Measurements from ENCODE around the gene DSP. TPM values are rescaled to one million over a fixed set of nuclear protein-coding genes. Genes with fewer than 3 reads are reported as not detected.

Gene DSP
- total and polyA plus RNA-seq, 2 of the 13 experiments (the other 11 are each of a cell fraction or from before 2014, with no cell fraction given) = 89.8 to 117 TPM

DNA sequence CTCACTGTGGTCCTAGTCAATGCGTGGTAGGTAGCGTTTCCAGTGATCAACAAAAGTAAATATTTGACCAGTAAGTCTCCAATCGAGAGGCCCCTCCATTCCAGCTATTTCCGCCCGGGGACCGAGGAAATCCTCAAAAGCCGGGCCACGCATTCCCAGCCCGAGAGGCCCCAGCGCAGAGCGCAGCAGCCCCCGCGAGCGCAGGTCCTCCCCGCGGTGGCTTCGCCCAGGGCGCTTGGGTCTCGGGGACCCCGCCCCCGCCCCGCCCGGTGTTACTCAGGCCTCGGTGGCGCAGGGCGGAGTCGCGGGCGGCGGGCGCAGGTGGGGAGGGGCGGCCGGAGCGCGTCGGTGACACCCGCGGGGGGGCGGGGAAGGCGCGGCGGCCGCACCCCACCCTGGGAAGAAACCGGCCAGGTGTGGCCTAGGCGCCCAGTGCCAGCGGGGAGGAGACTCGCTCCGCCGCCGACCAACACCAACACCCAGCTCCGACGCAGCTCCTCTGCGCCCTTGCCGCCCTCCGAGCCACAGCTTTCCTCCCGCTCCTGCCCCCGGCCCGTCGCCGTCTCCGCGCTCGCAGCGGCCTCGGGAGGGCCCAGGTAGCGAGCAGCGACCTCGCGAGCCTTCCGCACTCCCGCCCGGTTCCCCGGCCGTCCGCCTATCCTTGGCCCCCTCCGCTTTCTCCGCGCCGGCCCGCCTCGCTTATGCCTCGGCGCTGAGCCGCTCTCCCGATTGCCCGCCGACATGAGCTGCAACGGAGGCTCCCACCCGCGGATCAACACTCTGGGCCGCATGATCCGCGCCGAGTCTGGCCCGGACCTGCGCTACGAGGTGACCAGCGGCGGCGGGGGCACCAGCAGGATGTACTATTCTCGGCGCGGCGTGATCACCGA lies at the start of gene DSP (continued):
- TF ChIP-seq ZNF670 (CRISPR knock-in tag; IDR thresholded peaks at IDR 0.05; ENCODE audit: borderline replicate concordance) (peak; percentile 97), HBP1 (CRISPR knock-in tag; IDR thresholded peaks at IDR 0.05; ENCODE audit: low read depth) (no peak), ZNF709 (CRISPR knock-in tag; IDR thresholded peaks at IDR 0.05) (peak; percentile 89; the same call in 1 of the 2 replicates), NCOA5 (CRISPR knock-in tag; IDR thresholded peaks at IDR 0.05) (no peak), KDM1A (CRISPR knock-in tag; IDR thresholded peaks at IDR 0.05) (0 out of 2 replicates have a peak, but pooled peaks have one; percentile 48), PBX3 (CRISPR knock-in tag; IDR thresholded peaks at IDR 0.05; ENCODE audit: borderline replicate concordance) (no peak), NFKB2 (CRISPR knock-in tag; IDR thresholded peaks at IDR 0.05; ENCODE audit: borderline replicate concordance) (peak; percentile 84; the same call in 1 of the 2 replicates), KLF6 (CRISPR knock-in tag; IDR thresholded peaks at IDR 0.05) (peak; percentile 90), ZNF589 (CRISPR knock-in tag; conservative IDR thresholded peaks at IDR 0.05) (peak; percentile 45), SATB2 (CRISPR knock-in tag; IDR thresholded peaks at IDR 0.05) (peak; percentile 85; the same call in 1 of the 2 replicates), ZNF572 (CRISPR knock-in tag; IDR thresholded peaks at IDR 0.05) (peak; percentile 93; the same call in 1 of the 2 replicates), ZFY (CRISPR knock-in tag; IDR thresholded peaks at IDR 0.05) (peak; percentile 92)
- TF ChIP-seq, protein P1, sequence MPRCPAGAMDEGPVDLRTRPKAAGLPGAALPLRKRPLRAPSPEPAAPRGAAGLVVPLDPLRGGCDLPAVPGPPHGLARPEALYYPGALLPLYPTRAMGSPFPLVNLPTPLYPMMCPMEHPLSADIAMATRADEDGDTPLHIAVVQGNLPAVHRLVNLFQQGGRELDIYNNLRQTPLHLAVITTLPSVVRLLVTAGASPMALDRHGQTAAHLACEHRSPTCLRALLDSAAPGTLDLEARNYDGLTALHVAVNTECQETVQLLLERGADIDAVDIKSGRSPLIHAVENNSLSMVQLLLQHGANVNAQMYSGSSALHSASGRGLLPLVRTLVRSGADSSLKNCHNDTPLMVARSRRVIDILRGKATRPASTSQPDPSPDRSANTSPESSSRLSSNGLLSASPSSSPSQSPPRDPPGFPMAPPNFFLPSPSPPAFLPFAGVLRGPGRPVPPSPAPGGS (CRISPR knock-in tag; IDR thresholded peaks at IDR 0.05) = peak; percentile 61; the same call in 1 of the 2 replicates
- TF ChIP-seq, protein P2, sequence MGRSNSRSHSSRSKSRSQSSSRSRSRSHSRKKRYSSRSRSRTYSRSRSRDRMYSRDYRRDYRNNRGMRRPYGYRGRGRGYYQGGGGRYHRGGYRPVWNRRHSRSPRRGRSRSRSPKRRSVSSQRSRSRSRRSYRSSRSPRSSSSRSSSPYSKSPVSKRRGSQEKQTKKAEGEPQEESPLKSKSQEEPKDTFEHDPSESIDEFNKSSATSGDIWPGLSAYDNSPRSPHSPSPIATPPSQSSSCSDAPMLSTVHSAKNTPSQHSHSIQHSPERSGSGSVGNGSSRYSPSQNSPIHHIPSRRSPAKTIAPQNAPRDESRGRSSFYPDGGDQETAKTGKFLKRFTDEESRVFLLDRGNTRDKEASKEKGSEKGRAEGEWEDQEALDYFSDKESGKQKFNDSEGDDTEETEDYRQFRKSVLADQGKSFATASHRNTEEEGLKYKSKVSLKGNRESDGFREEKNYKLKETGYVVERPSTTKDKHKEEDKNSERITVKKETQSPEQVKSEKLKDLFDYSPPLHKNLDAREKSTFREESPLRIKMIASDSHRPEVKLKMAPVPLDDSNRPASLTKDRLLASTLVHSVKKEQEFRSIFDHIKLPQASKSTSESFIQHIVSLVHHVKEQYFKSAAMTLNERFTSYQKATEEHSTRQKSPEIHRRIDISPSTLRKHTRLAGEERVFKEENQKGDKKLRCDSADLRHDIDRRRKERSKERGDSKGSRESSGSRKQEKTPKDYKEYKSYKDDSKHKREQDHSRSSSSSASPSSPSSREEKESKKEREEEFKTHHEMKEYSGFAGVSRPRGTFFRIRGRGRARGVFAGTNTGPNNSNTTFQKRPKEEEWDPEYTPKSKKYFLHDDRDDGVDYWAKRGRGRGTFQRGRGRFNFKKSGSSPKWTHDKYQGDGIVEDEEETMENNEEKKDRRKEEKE (IDR thresholded peaks at IDR 0.05) = no peak
- TF ChIP-seq, protein P3, sequence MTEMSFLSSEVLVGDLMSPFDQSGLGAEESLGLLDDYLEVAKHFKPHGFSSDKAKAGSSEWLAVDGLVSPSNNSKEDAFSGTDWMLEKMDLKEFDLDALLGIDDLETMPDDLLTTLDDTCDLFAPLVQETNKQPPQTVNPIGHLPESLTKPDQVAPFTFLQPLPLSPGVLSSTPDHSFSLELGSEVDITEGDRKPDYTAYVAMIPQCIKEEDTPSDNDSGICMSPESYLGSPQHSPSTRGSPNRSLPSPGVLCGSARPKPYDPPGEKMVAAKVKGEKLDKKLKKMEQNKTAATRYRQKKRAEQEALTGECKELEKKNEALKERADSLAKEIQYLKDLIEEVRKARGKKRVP (CRISPR knock-in tag; IDR thresholded peaks at IDR 0.05) = peak in 1 of 2 experiments; percentile 82; a peak in 2 of 4 replicates
- TF ChIP-seq, protein P4, sequence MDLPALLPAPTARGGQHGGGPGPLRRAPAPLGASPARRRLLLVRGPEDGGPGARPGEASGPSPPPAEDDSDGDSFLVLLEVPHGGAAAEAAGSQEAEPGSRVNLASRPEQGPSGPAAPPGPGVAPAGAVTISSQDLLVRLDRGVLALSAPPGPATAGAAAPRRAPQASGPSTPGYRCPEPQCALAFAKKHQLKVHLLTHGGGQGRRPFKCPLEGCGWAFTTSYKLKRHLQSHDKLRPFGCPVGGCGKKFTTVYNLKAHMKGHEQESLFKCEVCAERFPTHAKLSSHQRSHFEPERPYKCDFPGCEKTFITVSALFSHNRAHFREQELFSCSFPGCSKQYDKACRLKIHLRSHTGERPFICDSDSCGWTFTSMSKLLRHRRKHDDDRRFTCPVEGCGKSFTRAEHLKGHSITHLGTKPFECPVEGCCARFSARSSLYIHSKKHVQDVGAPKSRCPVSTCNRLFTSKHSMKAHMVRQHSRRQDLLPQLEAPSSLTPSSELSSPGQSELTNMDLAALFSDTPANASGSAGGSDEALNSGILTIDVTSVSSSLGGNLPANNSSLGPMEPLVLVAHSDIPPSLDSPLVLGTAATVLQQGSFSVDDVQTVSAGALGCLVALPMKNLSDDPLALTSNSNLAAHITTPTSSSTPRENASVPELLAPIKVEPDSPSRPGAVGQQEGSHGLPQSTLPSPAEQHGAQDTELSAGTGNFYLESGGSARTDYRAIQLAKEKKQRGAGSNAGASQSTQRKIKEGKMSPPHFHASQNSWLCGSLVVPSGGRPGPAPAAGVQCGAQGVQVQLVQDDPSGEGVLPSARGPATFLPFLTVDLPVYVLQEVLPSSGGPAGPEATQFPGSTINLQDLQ (CRISPR knock-in tag; IDR thresholded peaks at IDR 0.05) = no peak
